Midbrain (tissue), 1 donor: ENCODE data around the gene SEC31A.
"Not testable (repeated sequence)": the region's sequence is repeated elsewhere in the genome, so short reads cannot be mapped to it uniquely, and the experiment has no call there.

ENCODE experiments used
- DNase-seq: peaks from one replicate; lab custom pipeline; 2025; lab: John Stamatoyannopoulos, UW

Gene SEC31A

GRCh38 chr4:82833696-82834313 is 57.1 kb downstream of the SEC31A start:
- DNase-seq = no peak

GRCh38 chr4:82833060-82833459 is 57.9 kb downstream of the SEC31A start:
- not testable (repeated sequence) for DNase-seq

GRCh38 chr4:82825425-82825824 is 65.5 kb downstream of the SEC31A start:
- DNase-seq = no peak

- DNase-seq = no peak
Observed at GRCh38 chr4:82823062-82823461, 67.9 kb downstream of the SEC31A start.

GRCh38 chr4:82820689-82821088 is 70.3 kb downstream of the SEC31A start:
- DNase-seq = no peak

DNA sequence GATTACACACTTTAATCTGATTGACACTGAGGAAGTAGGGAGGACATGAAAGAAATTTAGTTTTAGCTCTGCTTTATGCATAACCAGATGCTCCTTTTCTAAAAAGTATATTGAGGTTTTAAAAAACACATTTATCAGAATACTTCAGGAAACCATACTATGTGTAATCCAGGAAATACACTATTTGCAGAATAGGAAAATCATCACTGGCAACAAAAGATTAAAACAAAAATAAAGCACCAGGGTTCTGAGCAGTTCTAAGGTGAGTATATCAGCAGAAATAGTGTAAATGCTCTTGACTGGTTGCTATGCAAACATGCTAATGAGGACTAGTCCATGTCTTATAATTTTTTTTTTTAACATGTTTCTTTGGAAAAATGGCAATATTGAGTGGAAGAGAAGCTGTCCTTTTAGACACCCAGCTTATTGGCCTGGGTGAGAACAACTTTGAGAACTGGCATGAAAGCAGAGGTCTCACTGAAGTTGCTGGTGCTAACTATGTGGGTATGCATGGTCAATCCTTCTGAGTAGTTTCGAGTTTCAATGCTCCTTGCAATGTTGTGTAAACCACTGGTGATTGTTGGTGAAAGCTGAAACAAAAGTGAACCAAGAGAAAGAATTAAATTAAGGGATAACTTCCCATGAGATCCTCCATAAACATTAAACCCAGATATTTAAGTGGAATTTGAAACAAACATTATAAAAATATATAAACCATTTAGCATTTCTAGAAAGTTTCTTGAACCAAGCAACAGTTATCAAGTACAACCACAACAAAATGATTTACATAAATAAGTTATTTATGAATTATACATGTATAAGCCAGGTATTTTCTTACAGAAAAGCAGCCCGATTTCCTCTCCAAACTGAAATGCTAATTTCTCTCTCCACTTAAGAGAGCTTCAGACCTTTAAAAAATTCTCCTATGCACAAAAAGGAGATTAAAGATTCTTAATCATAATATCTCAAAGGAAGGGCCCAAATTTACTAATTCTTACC is 72.0 kb downstream of the SEC31A start:
- no peak for DNase-seq

- DNase-seq = not testable (repeated sequence)
Observed at GRCh38 chr4:82816874-82817273, 74.1 kb downstream of the SEC31A start.

GRCh38 chr4:82814034-82814433 is 76.9 kb downstream of the SEC31A start:
- DNase-seq = no peak

DNA sequence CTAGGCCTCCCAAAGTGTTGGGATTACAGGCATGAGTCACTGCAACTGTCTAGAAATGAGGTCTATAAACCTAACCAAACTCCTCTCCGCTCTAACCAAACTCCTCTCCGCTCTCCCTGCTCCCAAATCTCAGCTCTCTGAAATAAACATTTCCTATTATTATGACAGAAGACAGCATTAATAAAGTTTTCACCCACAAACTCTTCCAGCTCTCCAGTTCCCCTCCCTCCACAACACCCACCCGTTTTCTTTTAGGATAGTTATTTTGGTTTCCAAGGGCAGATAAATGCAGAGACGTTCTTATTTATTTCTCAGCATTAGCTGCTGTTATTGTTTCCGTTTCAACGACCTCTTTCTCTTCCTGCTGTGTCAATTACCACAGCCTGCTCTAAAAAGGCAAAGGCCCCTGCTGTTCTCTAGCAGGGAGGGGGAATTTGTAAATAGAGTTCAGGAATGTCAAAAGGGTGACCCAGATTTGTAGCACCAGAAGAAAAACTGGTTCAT is 79.1 kb downstream of the SEC31A start:
- DNase-seq = peak; percentile 40

GRCh38 chr4:82811392-82811791 is 79.6 kb downstream of the SEC31A start:
- no peak for DNase-seq

DNA sequence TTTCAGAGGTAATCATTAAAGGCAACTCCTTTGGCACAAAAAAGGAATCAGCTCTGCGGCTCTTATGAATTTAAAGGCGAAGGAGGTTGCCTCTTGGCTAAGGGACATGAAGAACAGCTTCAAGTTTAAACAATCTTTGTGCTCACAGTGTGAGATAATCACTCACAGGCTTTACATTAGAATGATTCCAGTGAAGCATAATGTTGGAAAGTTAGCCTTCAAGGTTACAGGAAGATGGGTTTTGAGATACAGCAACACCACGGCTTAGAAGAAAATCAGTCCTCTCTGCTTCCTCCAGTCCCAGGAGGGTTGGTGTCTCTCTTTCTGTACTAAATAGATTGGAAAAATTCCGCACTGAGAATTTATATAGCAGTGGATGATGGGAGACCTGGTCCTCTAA is 80.8 kb downstream of the SEC31A start:
- no peak for DNase-seq

GRCh38 chr4:82809619-82810018 is 81.3 kb downstream of the SEC31A start:
- DNase-seq = no peak

DNA sequence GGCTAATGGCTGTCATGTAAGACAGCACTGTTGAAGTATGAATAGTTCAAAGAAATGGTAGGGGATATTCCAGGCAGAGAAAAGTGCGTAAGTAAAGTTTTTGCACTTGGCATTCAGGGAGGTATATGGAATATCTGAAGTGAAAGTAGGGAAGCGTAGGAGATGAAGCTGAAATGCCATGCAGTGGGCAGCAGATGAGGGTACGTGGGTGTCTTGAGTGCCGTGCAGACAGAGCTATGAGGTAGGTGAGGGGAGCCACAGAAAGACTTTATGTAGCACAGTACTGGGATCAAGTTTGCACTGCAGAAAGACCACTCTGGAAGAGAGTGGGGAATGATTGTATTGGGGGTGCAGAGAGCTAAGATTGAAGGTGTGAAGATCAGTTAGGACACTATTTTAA is 87.2 kb downstream of the SEC31A start:
- DNase-seq = no peak

GRCh38 chr4:82802911-82803310 is 88.0 kb downstream of the SEC31A start:
- DNase-seq = no peak

DNA sequence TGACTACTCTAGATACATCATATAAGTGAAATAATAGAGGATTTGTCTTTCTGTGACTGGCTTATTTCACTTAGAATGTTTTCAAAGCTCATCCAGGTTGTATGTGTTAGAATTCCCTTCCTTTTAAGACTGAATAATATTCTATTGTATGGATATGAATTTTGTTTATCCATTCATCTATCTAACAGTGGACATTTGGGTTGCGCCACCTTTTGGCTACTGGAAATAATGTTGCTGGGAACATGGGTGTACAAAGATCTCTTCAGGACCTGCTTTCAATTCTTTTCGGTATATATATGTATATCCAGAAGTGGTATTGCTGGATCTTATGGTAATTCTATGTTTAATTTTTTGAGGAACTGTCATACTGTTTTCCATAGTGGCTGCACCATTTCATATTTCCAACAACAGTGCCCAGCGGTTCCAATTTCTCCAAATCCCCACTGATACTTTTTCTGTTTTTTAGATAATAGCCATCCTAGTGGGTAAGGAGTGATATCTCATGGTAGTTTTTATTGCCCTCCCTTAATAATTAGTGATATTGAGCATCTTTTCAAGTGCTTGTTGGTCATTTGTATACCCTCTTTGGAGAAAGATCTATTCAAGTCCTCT is 88.9 kb downstream of the SEC31A start:
- no peak for DNase-seq

DNA sequence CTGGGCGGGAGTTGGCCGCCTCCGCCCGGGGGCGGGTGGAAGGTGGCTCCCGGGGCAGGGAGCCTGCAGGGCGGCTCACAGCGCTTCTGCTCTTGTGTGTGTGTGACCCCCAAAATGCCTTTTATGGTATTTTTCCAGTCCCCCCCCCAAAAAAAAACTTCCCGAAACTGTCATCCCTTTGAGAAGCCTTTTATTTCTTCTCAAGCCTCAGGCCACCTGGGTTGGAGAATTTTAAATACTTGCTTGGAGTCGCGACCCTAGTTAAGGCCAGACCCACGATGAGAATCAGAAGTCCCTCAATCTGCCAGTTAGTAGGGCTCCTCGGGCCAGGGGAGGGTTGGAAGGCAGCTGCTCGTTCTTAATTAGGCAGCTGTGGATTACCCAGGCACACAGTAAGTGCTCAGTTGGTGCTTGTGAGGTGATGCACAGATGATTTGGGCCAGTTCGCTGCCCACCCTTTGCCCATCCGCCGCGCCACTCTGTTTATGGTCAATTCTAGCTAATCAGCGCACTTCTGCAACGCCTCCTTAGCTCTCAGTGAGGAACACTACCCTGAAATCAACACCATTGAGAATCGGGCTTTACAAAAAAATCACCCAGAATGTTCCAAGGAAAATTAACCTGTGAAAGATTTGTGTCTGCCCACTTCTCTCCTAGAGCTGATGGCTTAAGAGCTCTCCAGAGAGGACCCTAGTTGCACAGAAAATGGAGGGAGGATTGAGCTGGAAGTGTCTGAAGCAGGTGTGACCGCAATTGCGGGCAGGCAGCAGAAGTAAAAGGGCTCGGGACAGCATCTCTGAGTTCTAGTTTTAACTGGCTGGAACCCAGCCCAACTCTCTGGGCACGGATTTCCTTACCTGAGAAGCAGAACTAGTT is 91.7 kb downstream of the SEC31A start:
- DNase-seq = peak; percentile 55

DNA sequence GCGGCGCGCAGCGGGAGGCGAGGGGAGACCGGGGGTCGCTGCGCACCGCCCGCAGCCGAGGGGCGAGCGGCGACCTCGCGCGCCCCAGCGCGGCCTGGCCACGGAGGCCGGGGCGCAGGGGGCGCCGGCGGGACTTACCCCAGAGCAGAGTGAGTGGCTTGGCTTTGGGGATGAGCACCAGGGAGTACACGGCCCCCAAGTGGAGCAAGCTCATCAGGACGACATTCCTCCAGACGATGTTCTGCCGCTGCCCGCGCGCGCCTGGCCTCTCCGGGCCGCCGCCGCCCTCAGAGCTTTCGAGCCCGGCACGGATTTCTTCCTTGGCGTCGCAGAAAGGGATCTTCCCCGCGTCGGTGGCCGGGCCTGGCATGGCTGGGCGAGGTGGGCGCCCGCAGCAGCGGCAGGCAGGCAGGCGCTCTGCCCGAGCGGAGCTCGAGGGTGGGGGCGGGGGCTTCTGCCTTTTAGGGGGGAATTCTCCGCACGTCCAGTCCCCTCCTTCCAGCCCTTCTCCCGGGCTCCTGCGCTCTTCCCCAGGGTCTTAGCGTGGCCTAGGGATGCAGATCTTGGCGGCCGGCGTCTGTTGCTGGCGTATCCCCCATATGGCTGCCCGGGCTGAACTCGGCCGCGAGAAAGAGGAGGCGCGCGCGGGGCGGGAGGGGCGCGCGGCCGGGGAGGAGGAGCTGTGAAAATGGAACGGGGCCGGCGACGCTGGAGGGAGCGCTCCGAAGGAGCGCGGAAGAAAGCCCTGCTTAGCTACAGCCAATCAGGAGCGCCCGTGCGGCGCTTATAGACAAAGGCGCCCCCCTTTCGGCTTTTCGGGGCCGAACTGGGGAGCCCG is 92.6 kb downstream of the SEC31A start, which contains the start of gene SCD5:
Gene SCD5 (minus strand): TSS at position 629 of the 838 bp plus-strand sequence. CDS start 259 bp downstream, at position 370.
- peak; percentile 93 for DNase-seq

DNA sequence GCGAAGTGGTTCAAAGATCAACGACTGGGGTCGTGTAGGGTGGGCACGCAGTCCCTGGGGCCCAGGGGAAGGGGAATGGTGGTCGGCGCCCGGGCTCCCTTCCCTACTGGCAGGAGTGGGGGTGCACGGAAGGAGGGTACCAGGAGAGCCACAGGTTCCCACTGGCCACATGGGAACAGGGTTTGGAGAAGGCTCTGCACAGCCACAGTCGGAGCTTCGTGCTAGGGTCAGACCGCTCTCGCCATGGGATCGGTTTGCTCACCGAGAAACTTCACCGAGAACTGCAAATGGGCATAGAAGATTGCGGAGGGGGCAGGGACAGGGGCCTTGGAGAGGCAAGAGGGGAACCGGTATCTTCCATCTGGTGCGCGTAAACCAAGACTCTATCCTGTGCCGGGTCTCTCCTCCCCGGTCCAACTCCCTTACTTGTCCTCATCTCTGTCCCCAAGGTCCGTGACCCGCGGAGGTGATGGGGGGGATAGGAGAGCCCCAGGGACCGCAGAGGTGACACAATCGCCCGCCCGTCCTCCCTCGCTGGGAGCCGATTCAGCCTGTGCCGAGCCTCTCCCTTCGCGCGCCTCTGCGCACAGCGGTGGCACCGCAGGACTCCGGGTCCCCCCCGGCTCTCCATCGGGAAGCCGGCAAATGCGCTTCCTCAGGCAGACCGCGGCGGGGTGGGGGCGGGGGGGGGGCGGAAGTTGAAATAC is 93.4 kb downstream of the SEC31A start:
- peak; percentile 56 for DNase-seq

DNA sequence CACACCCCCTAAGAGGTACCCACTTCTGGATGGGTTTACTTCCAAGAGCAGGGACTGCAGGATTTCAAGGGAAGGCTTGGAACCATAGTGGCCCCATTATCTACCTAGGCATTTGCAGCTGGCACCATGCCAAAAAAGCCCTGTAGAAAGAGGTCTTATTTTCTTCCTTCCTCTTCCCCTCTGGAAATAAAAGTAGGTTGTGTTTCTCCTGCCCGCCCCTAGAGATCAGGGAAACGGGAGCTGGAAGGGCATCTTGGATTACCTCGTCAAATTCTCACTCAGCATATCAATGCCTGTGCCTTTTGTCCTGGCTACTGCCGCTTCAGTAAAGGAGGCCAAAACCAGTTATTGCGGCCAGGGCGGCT is 93.9 kb downstream of the SEC31A start:
- peak; percentile 66 for DNase-seq
